CD4-positive, alpha-beta T cell treated with Interleukin-15 for 1 hour (primary cell): Measurements from ENCODE around the gene LRIF1.
"Not testable (repeated sequence)": the region's sequence is repeated elsewhere in the genome, so short reads cannot be mapped to it uniquely, and the experiment has no call there.

Experiments used
- DNase-seq: peaks from one replicate; pipeline ENCODE4 v3.0.0-alpha.2; 2020

Gene LRIF1

DNA sequence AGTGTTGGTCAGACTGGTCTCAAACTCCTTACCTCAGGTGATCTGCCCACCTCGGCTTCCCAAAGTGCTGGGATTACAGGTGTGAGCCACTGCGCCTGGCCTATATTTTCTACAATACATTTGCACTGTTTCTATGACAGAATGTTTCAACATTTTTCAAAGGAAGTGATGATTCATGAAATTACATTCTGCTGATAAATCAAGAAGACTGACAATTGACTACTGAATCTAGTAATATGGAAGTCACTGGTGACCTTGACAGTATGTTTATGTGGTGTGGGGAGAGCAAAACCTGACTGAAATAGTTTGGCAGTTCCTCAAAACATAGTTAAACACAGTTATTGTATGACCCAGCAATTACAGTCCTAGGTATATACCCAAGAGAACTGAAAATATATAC is 18.1 kb downstream of the LRIF1 start:
- DNase-seq, result no peak

- DNase-seq, result no peak
Measured at GRCh38 chr1:110944806-110945205, 18.9 kb downstream of the LRIF1 start.

GRCh38 chr1:110936567-110936966 is 27.2 kb downstream of the LRIF1 start:
- DNase-seq, result no peak

- DNase-seq, result not testable (repeated sequence)
Measured at GRCh38 chr1:110931097-110931496, 32.6 kb downstream of the LRIF1 start.

GRCh38 chr1:110928904-110929303 is 34.8 kb downstream of the LRIF1 start:
- no peak for DNase-seq

- no peak for DNase-seq
Measured at GRCh38 chr1:110928191-110928590, 35.5 kb downstream of the LRIF1 start.

DNA sequence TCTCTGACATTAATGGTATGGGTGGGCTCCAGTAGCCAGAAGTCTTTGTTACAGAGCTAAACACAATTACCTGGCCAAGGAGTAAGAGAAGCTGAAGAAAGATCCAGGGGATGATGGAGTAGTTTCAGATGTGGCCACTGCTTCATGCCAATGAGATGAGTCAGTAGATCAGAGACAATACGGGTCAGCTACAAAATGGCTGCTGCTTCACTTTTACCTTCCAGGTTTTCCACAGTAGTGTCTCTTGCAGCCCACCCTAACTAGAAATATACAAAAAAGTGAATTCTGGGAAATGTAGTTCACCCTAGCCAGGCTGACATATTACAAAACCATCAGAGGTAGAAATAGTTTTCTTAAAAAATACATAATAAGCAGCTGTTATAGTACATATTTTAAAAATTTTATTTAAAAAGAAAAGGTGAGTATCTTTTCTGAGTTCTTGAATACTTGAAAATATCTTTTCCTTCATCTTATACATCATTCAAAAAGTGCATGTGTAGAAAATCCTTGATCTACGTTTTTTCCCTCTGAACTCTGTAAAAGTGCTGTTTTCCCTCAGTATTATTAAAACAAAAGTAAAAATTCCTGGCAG is 36.1 kb downstream of the LRIF1 start:
- no peak for DNase-seq

DNA sequence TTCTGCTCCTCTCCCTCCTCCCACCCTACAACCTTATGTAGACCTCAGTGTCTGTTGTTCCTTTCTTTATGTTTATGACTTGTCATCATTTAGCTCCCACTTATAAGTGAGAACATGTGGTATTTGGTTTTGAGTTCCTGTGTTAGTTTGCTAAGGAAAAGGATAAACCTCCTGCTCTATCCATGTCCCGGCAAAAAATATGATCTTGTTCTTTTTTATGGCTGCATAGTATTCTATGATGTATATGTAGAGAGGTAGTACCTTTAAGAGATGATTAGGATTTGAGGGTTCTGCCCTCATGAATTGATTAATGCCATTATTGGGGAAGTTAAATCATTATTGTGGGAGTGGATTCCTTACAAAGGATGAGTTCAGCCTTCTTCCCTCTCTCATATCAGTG is 41.8 kb downstream of the LRIF1 start:
- no peak for DNase-seq

DNA sequence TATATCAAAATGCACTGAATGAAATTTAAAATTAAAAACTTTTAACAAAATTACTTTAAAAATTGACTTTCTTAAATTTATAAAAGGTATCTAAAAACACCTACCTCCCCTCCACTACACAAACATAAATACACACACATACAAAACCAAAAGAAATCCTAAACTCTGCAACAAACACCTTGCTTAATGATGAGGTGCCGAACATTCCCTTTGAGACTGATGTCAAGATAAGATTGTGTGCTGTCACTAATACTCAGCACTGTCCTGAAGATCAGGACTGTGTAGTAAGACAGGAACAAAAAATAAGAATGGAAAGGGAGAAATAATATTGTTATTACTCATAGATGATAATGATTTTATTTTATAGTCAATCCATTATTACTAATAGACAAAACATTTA is 45.7 kb downstream of the LRIF1 start:
- no peak for DNase-seq

- no peak for DNase-seq
Measured at GRCh38 chr1:110916669-110917306, 46.9 kb downstream of the LRIF1 start.

DNA sequence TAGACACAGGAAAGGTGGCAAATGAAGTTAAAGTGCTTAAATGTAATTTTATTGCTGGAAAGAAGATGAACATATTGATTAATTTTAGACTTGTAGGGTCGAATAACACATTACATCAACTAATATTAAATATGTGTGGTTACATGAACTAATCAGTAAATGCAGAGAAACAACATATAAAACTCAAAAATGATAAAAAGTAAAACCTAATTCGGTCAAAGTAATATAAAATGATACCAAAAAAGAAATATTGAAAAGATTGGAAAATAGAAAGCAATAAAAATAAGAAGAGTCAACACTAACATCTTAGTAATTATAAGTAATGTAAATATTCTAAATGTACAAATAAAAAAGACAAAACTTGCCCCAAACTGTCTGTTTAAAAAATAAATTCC is 47.5 kb downstream of the LRIF1 start:
- DNase-seq, result no peak

- no peak for DNase-seq
Measured at GRCh38 chr1:110915804-110916203, 47.9 kb downstream of the LRIF1 start.

GRCh38 chr1:110914676-110915075 is 49.0 kb downstream of the LRIF1 start:
- no peak for DNase-seq

DNA sequence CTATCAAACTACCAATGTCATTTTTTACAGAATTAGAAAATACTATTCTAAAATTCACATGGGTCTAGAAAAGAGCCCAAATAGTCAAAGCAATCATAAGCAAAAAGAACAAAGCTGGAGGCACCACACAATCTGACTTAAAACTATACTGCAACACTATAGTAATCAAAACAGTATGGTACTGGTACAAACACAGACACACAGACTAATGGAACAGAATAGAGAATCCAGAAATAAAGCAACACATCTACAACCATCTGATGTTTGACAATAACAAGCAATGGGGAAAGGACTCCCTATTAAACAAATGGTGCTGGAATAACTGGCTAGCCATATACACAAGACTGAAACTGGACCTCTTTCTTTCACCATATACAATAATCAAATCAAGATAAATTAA is 50.9 kb downstream of the LRIF1 start:
- DNase-seq, result no peak

DNA sequence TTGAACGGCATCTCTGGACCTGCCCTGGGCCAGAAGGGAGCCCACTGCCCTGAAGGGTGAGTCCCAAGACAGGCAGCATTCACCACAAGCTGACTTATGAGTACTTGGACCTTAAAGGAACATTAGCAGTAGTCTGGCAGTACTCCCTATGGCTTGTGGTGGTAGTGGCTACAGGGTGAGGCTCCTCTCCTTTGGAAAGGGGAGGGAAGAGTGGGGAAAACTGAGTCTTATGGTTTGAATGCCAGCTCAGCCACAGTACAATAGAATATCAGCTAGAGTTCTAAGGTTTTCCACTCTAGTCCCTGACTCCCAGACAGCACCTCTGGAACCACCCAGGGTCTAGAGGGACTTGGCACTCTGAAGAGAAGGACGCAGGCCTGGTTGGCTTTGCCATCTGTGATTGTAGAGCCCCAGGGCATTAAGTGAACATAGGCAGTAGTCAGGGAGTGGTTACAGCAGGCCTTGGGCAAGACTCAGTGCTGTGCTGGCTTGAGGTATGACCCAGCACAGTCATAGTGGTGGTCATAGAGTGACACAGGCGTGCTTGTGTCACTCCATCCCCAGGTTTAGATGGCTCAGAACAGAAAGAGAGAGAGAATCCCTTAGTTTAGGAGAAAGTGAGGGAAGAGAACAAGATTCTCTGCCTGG is 59.7 kb downstream of the LRIF1 start:
- no peak for DNase-seq

DNA sequence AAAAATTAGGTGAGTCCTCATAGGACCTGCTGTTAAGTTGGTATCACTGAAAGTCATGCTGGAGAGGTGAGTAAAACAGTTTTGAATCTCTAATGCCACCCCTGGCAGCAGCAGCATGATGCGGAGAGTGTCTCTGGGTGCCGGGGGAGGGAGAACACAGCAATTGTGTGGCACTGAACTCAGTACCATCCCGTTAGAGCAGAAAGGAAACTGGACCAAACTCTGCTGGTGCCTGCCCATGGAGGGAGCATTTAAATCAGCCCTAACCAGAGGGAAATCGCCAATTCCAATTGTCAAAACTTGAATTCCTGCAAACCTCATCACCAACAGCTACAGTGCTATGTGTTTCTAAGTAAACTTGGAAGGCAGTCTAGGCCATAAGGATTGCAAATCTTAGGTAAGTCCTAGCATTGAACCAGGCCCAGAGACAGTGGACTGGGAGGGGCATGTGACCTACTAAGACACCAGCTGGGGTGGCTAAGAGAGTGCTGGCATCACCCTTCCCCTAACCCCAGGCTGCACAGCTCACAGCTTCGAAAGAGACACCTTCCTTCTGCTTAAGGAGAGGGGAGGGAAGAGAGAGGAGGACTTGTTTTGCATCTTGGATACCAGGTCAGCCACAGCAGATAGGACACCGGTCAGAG is 60.8 kb downstream of the LRIF1 start:
- no peak for DNase-seq

- DNase-seq, result no peak
Measured at GRCh38 chr1:110899458-110899843, 64.3 kb downstream of the LRIF1 start.

GRCh38 chr1:110898734-110899457 is 64.8 kb downstream of the LRIF1 start:
- no peak for DNase-seq

GRCh38 chr1:110897681-110898080 is 66.0 kb downstream of the LRIF1 start:
- no peak for DNase-seq
